NCI-H1048 (cell line): ENCODE results near the gene BRPF3.
"Not testable (repeated sequence)": the region's sequence is repeated elsewhere in the genome, so short reads cannot be mapped to it uniquely, and the experiment has no call there.

ENCODE experiments used
- DNase-seq: peaks from one replicate; lab custom pipeline; 2025; lab: John Stamatoyannopoulos, UW

BRPF3 gene

DNA sequence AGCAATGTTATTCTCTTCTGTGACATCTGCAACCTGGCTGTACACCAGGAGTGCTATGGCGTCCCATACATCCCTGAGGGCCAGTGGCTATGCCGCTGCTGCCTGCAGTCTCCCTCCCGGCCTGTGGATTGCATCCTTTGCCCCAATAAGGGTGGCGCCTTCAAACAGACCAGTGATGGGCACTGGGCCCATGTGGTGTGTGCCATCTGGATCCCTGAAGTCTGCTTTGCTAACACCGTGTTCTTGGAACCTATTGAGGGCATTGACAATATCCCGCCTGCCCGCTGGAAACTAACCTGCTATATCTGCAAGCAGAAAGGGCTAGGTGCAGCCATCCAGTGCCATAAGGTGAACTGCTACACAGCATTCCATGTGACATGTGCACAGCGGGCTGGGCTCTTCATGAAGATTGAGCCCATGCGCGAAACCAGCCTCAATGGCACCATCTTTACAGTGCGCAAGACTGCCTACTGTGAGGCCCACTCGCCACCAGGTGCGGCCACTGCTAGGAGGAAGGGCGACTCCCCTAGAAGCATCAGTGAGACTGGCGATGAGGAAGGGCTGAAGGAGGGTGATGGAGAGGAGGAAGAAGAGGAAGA is 4.6 kb downstream of the BRPF3 start:
- no peak for DNase-seq

DNA sequence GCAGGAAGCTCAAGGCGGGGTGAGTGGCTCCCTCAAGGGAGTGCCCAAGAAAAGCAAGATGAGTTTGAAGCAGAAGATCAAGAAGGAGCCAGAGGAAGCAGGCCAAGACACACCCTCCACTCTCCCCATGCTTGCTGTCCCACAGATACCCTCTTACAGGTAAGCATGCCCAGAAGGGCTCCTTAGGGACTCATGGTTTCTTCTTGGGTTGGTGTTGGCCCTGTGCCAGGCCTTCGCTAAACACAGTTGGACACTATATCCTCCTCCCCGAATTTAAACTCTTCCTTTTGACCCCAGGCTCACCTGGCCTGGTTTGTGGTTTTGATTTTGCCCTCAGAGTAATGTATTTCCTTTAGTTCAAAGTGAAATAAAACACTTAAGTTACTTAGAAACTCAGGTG is 5.1 kb downstream of the BRPF3 start:
- no peak for DNase-seq

DNA sequence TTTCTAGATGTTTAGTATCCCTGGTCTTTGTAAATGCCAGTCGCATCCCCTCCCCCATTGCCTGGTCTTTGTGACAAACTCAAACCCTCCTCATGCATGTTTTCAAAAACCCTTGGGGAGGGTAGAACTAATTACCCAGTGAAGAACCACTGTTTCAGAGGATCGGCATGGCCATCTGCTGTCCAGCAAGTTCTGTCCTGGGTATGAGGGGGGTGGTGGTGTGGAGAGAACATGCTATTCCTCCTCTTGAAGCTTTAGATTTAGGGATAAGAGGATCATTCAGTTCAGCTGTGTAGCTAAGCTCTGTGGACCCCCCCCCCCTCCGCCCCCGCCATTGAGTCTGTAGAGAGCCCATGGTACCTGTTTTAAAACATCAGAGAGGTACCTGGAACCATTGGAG is 5.6 kb downstream of the BRPF3 start:
- DNase-seq = no peak

DNA sequence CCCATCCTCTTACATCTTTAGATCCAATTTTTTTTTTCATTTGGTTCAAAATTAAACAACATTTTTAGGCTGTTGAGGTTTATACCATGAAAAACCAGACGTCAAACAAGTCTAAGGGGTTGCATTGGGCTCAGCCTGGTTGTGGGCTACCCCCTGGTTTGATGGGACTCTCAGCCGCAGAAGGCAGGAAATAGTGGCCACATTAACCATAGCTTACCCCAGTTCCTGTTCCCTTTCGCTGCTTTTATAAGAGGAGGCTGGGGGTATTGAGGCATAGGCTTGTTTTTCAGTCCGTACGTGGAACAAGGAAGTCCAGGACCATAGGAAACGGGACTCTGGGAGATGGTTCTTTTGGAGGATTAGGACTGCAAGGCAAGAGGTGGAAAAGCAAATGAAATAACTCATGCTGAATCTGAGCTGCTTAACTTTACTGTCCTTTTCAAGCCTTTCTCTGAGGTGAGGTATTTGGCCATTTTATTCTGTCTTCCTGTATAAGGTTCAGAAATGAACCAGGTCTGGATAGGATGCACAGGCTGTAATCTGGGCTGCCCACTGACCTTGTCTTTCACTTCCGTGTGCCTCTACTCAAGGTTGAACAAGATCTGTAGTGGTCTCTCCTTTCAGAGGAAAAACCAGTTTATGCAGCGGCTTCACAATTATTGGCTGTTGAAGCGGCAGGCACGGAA is 7.7 kb downstream of the BRPF3 start:
- no peak for DNase-seq

DNA sequence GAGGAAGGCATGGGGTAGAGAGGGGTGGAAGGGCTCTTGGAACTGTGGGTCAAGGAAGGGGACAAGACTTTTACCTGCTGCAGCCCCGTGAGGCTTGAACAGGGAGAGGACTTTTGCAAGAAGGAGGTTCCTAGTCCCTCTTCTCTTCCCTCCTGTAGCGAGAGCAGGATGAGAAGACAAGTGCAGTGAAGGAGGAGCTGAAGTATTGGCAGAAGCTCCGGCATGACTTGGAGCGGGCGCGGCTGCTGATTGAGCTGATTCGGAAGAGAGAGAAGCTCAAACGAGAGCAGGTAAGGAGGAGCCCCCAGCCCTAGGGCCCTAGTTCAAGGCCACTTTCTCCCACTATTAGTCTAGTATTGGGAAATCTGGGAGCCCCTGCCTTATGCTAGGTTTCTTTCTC is 10.6 kb downstream of the BRPF3 start:
- DNase-seq = no peak

DNA sequence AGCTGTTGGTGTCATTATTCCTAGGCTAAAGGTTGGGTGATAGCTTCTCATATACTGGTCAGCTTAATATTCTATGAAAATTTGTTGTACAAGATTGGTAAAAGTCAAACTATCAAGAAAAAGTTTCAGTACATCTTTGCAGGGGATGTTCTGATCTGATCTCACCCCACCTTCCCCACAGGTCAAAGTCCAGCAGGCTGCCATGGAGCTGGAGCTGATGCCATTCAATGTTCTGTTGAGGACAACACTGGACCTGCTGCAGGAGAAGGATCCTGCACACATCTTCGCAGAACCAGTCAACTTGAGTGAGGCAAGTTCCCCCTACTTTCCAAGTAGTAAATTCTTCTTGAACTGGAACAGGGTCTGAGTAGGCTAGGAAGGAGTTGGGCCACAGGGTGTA is 13.1 kb downstream of the BRPF3 start:
- DNase-seq = no peak

DNA sequence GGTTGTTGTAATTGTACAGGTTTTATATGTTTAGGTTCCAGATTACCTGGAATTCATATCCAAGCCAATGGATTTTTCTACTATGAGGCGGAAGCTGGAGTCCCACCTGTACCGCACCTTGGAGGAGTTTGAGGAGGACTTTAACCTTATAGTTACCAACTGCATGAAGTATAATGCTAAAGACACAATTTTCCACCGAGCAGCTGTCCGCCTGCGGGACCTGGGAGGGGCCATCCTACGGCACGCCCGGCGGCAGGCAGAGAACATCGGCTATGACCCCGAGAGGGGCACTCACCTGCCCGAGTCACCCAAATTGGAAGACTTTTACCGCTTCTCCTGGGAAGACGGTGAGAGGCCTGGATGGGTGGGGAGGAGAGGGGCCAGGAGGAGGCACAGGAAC is 13.6 kb downstream of the BRPF3 start:
- DNase-seq = no peak

DNA sequence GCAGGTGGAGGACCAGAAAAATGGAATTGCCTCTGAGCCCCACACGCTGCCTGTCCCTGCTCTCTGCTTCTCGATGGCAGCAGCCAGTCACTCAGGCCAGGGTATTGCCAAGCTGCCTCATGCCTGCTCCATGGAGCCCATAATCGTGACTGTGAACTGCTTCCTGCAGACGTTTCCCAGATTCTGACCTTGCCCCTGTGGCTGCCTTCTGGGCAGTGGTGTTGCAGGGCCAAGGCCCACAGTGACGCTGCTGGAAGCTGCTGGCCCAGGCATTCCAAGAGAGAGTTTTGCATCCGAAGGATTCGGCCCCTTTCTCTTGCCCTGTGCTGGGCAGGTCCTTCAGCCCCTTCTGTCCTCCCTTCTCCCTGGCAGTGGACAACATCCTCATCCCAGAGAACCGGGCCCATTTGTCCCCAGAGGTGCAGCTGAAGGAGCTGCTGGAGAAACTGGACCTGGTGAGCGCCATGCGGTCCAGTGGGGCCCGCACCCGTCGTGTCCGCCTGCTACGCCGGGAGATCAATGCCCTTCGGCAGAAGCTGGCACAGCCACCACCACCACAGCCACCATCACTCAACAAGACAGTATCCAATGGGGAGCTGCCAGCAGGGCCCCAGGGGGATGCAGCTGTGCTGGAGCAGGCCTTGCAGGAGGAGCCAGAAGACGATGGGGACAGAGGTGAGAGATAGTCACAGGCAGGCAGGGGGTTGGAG is 14.5 kb downstream of the BRPF3 start:
- no peak for DNase-seq

DNA sequence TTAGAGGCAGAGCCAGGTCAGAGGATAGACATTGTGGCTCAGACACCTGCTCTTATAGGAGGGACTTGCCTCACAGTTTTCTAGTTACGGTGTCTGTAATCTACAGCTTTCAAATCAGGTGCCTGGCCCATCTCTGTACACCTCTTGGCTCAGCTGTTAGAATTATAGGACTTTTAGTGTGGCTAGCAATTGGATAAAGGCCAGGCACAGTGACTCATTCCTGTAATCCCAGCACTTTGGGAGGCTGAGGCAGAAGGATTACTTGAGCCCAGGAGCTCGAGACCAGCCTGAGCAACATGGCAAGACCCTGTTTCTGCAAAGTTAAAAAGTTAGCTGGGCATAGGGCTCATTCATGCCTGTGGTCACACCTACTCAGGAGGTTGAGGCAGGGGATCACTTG is 20.0 kb downstream of the BRPF3 start:
- DNase-seq = no peak

DNA sequence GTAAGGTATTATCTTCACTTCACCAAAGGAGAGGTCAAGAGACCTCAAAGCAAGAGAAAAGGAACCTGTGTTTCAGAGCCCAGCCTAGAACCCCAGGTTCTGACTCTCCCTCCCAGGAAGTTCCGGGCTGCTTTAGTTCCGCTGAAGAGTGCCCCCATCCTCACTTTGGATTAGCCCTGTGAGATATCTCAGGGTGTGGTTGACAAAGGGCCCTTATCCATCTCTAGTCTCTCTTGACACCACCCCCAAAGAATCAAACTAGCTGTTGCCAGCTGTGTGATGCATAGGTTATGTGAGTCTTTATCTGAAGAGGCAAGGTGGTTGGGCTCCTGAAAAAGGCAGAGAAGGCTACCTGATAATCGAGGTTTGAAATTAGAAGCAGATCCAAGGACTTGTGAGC is 20.6 kb downstream of the BRPF3 start:
- no peak for DNase-seq

DNA sequence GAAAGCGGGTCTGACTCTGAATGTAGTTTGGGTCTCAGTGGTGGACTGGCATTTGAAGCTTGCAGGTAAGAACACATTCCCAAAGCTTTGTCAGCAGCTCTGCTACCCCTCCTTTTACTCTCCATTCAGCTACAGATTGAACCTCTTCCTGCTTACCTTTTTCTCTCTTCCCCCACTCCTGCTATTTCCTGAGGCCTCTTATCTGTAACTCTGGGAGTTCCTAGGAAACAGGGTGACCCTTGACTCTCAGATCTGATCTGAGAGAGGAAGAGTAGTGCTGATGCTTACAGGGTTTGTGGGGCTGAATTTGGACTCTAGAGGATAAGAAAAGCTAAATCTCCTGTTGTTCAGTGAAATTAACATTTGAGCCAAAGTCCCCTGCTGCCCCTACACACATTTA is 21.4 kb downstream of the BRPF3 start:
- DNase-seq = no peak

DNA sequence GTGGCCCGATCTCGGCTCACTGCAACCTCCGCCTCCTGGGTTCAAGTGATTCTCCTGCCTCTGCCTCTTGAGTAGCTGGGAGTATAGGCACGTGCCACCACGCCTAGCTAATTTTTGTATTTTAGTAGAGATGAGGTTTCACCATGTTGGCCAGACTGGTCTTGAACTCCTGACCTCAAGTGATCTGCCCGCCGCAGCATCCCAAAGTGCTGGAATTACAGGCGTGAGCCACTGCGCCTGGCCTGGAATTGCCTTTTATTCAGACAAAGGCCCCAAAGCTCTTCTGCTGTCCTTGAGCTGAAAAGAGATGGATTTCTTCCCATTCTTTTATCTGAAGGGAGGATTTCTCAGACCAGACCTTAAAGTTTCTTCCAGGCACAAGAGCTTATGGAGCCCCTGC is 22.0 kb downstream of the BRPF3 start:
- DNase-seq = not testable (repeated sequence)

DNA sequence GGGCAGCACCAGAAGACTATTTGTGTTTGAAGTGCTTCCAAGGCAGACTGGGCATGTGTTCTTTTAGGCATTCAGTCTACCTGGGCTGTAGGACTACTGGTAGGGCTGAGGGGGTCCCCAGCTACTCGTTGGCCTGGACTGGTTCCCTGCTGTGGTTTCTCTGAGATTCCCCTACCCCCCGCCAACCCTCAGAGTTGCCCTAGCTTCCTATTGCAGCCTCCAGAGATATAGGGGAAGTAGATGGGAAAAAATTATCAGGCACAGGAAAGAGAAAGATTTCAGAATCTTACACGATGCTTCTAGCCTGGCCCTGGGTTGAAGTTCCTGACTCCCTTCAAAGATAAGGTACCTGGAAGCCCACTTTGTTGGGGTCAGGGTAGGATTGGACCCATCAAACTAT is 22.5 kb downstream of the BRPF3 start:
- no peak for DNase-seq

DNA sequence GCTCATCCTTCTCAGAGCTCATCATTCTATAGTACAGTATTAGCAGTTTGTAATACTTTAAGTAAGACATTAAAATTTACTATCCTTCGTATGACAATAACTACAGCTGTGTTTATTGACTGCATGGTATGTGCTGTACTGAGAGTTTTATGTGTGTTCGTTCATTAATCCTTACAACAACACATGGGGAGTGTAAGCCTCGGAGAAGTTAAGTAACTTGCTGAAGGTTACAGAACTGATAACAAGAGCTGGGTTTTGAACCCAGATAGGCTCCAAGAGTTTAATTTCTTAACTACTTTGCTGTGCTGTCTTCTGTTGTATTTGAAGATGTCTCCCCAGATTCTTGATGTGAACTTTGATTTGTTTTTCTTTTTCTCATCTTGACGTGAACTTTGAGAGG is 23.7 kb downstream of the BRPF3 start:
- no peak for DNase-seq

DNA sequence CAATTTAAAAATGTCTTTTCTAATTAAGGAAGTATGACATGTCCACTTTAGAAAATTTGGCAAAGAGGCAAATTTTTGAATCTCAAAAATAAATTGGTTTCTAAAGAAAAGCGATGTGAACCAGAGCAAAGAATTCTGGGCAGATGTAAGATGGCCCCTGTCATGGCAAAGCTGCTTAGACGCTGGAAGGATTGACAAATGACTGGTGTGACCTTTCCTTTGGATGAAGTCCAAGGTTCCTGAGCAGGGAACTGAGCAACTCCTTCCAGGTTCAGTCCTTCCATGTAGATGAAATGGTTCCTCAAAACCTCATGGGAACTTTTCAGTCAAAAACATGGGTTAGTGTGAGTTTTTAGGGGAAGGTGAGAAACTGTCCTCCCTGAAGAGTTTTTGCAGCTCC is 25.1 kb downstream of the BRPF3 start:
- DNase-seq = no peak

DNA sequence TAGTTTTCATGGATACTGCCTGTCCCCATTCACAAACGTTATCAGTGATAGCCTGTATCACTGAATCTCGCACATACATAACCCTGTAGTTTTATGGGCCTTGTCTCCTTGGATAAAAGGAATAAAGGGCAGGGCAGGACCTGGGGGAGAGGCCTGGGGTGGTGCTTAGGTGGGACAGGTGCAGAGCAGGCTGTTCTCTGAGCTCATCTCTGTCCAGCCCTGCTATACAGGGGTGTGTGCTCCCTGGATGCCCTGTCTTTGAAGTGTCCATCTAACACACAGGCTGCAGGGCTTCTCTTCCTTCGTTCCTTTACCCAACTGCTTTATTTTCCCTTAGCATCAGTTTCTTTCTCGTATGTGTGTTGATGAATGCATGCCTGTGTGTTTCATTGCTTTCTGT is 26.4 kb downstream of the BRPF3 start:
- no peak for DNase-seq

DNA sequence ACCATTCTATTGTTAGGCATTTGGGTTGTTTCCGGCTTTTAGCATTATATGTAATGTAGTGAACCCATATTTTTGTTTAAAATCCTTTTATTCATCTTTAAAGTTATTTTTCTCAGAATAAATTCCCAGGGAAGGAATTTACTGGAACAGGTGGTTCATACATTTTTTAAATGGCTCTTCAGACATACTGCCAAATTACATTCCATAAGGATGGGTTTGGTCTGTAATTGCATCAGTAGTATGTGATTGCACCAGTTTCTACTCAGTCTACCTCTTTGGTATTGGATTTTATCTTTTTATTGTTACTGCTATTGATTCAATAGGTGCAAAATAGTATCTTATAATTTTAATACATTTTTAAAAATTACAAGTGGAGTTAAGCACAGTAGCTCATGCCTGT is 27.2 kb downstream of the BRPF3 start:
- DNase-seq = no peak

DNA sequence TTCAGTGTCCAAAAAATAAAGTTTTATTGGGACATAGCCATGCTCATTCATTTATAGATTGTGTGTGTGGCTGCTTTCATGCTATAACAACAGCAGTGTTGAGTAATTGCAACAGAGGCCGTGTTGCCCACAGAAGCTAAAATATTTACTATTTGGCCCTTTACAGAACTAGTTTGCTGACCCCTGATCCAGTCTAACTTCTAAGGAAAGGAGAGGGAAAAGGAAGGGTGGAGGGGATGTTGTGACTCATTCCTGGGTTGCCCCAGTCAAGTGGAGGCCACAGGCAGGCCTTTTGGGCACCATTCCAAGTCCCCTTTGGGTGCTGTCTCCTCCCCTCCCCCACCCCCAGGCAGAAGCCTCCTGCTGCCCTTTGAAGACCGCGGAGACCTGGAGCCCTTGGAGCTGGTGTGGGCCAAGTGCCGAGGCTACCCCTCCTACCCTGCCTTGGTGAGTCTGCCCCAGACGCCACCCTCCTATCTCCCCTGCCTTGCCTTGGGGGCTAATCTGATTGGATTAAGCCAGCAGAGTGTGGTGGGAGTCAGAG is 28.4 kb downstream of the BRPF3 start:
- no peak for DNase-seq

DNA sequence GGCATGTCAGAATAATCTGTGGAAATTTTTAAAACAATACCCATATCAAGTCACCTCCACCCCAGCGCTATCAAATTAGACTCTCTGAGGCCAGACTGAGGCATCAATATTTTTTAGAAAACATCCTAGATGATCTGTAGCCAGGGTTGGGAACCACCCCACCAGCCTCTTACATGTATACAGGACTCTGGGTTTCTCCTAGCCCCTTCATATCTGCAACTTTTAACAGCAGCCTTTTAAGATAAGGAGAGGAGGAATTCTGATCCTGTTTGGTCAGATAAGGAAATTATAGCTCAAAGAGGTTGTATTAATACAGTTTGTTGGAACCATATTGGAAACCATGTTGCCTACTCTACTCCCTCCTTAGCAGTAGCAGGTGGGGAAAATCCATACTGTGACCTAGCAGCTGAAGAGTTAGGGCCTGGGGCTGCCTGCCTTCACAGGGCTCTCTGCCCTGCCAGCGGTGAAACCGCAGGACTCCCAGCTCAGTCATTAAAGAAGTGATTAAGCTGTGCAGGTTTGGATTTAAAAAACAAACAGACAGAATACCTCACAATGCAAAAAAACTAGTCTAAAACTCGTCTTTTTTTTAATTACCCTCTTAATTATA is 30.0 kb downstream of the BRPF3 start:
- DNase-seq = no peak

DNA sequence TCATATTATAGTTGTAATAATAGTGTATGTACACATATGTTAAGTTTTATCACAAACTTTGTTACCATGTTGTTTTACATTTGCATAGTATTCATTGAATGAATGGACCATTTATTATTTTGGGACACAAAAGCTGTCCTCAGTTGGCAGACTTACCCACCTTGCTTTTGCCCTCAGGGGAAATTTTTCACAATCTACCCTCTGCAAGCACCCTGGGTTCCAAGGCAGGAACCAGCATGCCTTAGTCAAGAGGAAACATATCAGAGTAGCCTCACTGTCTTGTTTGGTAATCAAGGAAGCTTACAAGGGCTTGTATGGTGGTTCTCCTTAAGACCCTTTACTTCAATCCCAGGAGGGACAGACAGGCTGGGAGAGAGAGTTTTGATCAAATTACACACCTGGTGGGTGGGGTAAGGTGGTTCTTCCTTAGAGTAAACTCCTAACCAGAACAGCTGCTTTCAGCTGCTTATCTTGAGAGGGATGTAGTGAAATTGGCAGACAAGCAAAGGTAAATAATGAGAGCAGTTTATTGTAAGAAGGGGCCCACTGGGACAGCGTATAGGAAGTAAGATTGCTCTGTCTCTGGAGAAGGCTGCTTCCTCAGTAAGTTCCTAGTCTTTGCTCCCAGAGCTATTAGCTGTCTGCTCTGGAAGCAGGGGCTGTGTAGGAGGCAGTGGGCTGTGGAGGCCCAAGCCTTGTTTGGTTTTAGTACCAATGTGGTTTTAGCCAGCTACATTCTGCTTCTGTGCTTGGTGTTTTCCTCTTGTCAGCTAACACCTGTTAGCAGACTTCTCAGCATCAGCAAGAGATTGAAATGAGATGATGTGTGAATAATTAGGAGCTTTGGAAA is 31.1 kb downstream of the BRPF3 start:
- no peak for DNase-seq

DNA sequence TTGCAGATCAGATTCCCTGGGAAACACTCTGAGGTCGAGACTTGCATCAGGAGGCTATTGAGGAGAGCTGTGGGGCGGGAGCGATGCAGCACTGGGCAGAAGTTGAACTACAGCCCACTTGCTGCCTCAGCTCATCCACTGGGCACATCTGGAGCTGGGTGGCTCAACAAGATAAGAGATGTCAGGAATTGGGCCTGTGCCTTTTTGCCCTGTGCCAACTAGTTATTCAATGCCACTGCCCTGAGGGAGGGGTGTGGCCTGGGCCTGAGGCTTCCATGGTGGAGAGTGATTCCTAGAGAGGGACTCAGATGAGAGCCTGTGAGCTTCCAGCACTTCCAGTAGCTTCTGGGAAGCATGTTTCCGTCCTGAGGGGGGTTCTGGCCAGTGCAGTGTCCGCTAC is 32.7 kb downstream of the BRPF3 start:
- DNase-seq = no peak

DNA sequence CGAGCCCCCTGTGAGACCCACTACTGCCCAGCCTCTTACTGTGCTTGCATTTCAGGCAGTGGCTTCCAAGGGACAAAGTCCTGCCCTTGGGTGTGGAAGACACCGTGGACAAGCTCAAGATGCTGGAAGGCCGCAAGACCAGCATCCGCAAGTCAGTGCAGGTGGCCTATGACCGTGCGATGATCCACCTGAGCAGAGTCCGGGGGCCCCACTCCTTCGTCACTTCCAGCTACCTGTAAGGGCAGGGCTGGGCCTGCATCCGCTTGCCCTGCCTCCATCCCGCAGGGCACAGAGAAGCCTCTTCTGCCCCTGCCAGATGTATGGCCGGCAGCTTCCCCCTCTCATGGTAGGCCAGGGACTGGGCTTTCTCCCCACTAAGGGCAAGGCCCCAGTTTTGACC is 33.8 kb downstream of the BRPF3 start:
- DNase-seq = no peak
